Femur (tissue), 1 donor: ENCODE data around the gene PPP2R5E.
"Not testable (repeated sequence)": the region's sequence is repeated elsewhere in the genome, so short reads cannot be mapped to it uniquely, and the experiment has no call there.

ENCODE experiments used
- DNase-seq: peaks from one replicate; pipeline ENCODE4 v3.0.0-alpha.2; 2017

Gene PPP2R5E

GRCh38 chr14:63543000-63543825 lies at the start of gene PPP2R5E:
TSS of gene PPP2R5E (minus strand) at chr14:63543377. CDS start at chr14:63539685, 3,692 bp downstream.
- peak; percentile 99 for DNase-seq

DNA sequence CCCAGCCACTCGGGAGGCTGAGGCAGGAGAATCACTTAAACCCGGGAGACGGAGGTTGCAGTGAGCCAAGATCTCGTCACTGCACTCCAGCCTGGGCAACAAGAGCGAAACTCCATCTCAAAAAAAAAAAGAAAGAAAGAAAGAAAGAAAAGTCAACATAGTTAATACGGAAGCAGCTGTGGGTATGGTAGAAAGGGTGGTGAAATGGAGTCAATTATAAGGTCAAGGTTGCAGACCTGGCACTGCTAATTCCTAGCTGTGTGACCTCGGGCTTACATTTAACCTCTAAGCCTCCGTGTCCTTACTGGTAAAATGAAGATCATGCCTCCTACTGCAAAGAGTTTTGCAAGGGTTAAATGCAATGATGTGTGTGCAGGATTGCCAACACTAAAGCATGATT lies 39.9 kb upstream of the PPP2R5E start:
- DNase-seq, result not testable (repeated sequence)

DNA sequence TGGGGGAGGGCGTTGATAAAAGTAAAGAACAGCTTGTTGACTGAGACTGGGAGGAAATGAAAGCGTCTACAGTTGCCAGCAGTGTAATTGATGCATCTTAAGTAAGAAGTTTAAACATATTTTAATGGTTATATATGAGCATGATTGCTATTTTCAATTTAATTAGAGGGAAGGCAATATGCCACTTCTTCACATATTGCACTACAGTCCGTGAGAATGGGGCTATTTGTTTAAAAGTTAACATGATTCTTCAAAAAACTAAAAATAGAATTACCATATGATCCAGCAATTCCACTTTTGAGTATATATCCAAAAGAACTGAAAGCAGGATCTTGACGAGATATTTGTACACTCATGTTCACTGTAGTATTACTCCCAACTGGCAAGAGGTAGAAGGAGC lies 38.3 kb upstream of the PPP2R5E start:
- no peak for DNase-seq

DNA sequence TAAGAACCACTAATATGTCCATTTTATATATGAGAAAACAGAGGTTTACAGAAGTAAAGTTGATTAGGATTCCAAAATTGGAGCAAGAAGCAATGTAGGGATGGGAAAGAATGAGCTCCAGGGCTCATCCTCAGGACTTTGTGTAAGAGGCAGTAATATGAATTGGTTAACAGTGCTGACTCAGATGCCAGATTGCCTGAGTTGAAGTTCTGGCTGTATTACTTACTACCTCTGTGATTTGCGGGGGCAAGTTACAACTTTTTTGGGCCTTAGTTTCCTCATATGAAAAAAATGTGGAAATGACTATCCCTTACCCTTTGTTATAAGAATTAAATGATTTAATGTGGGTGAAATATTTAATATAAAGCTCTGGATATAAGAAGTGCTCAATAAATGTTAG lies 35.1 kb upstream of the PPP2R5E start:
- no peak for DNase-seq

- no peak for DNase-seq
Observed at GRCh38 chr14:63573581-63573980, 30.4 kb upstream of the PPP2R5E start.

DNA sequence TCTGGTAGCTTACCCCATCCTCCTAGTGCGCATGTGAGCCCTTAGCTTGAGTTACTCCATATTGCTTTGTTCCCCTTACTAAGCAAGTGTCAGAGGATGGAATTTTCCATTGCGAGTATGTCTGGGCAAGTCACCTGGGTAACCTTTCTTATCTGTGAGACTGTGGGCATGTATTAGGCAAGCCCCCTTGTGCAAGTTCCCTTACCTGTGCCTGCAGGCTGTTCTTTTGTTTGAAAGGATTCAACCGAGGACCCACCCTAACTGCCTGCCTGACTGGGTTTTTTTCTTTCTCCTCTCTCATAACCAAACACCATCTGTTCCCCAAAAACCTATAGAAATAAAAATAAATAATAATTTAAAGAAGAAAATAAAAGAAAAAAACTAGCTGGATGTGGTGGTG lies 22.3 kb upstream of the PPP2R5E start:
- no peak for DNase-seq

DNA sequence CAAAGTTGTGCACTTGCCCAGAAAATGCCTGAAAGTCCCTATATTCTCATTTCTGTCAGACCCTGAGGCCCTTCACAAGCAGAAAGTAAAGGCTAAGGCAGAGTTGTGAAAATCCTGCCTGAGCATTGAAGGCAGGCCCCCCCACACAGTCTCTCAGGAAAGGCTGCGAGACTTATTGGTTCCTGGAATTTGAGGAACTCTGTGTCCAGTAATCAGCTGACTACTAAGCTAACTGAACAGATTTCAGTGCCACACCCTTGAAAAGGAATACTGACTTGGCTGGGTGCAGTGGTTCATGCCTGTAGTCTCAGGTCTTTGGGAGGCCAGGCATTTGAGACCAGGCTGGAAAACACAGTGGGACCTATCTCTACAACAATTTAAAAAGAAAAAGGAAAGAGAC lies 21.1 kb upstream of the PPP2R5E start:
- DNase-seq, result no peak

DNA sequence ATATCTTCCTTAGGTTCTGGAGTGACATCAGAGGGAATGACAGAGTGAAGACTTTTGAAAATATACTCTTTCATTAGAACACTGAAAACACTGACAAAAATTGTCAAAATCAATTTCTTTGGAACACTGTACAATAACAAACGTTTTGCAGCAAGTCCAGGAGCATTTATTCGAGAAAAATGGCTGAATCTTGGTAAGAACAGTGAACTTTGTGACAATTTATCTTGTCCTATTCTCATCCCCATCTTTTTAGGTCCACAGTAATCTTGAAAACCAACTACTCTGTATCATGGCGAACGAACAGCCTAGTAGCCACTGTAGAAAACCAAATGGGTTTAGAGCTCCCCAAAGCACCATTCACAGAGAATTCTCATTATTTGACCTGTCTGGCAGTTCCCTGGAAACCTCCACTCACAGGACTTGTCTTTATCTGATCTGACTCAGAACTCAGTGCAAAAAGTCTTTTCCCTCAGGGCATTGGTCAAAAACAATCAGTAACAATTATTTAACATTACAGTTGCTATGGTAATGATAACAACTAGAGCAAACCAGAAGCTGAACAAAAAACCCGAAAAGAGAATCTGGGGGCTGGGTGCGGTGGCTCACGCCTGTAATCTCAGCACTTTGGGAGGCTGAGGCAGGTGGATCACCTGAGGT lies 20.3 kb upstream of the PPP2R5E start:
- DNase-seq, result no peak

DNA sequence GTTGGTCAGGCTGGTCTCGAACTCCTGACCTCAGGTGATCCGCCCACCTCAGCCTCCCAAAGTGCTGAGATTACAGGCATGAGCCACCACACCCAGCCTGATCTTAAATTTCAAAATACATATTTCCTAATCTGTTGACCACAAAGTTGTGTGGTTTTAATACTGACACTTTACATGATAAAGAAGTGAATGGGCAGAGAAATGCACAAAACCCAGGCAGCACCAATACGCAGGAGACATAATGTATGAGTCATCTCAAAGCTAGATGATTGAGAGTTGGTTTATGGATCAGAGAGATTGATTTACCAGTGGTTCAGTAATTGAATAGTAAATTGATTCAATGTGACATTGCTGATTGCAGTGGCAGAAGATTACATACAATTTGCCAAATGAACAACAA lies 19.2 kb upstream of the PPP2R5E start:
- no peak for DNase-seq

DNA sequence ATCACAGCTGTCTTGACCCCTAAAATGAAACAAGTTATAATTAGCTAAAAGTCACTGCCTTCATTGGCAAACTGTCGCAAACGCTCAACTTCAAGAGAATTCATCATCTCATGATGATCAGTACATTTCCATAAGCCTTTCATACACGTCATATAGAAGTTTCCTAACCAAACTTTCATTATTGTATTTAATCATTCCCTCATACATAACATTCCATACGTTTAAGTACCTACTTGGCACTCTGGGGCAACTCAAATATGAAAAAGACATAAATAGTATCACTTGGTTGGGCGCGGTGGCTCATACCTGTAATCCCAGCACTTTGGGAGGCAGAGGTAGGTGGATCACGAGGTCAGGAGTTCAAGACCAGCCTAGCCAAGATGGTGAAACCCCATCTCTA lies 12.4 kb upstream of the PPP2R5E start:
- DNase-seq, result no peak

DNA sequence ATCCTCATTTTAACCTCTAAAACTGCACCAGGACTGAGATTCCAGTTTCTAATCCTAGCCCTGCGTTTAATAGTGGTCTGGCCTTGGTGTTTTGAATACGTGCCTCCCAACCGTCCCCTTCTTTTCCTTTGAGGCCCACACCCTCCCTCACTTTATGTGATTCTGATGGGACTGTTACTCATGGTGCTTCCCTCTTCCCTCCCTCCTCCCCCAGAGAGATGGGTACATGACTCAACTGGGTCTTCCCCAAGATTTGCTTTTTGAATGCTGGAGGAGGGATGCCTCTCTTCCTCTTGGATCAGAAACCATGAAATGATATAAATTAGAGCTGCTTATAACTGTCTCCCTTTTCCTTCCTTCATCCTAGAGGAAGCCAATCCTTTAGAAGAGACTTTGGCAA lies 8.2 kb upstream of the PPP2R5E start:
- DNase-seq, result no peak

GRCh38 chr14:63547798-63548335 lies 4.7 kb upstream of the PPP2R5E start:
- no peak for DNase-seq

GRCh38 chr14:63545431-63545830 lies 2.3 kb upstream of the PPP2R5E start:
- no peak for DNase-seq

DNA sequence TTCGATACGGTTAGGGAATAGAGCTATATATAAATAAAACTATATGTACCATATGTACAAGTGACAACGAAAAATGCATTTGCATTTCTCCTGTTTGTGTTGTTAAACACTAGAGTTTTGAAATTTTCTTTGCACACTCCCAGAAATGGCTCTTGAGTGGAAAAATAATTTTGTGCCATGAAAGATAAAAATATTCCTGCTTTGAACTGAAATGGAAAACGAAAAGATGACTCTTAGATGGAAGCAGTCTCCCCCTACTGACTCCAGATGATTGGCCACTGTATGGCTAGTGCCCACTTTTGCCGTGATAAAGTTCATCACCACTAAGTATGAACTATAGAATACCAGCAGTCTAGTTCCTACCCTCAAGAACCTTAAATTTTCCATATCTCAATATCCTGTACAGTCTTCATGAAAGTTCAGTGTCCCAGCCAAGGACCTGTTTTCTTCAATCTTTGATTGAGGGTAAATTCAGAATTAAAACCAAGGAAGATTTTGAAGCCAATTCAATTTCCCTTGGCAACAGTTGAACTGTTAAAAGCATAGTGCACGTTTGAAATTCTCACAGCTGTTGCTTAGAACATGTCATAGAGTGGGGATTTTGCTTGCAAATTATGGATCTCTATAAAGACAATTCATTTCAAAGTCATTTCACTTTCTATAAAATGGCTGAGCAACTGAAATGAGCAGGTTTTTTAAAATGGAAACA lies 1.6 kb upstream of the PPP2R5E start:
- DNase-seq, result no peak

- no peak for DNase-seq
Observed at GRCh38 chr14:63543826-63544406, 739 bp upstream of the PPP2R5E start.

GRCh38 chr14:63542231-63542999 lies 762 bp downstream of the PPP2R5E start:
- no peak for DNase-seq

GRCh38 chr14:63535918-63536317 lies 7.3 kb downstream of the PPP2R5E start:
- no peak for DNase-seq

- DNase-seq, result no peak
Observed at GRCh38 chr14:63533474-63533873, 9.7 kb downstream of the PPP2R5E start.

- DNase-seq, result no peak
Observed at GRCh38 chr14:63524537-63525155, 18.5 kb downstream of the PPP2R5E start.

DNA sequence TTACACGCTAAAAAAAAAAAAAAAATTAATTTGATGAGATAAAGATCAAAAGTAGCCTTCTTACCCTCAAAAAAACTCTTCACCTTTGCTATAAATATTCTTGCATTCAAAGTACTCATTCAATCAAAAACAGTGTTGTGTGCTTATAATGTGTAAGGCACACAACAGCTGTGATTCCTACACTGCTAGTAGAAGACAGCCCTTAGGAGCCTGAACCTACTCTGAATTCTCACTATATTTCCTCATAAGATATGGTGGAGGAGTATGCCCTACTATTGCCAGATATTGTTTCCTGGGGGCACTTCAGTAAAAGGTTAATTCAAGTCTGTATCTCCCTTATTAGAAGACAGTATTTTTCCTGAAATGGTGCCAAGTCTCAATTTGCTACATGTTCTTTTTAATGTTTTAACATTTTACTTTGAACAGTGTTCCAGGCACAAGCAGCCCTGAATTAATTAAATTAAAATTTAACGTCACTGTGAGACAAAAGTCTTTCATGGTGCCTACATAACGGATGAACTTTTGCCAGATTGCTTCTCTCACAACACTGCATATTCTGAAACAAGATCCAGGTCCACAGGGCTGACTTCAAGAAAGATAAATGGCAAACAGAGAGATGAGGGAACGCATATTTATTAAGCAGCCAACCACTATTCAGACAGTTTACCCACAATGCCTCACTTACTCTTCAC lies 19.3 kb downstream of the PPP2R5E start:
- no peak for DNase-seq

- not testable (repeated sequence) for DNase-seq
Observed at GRCh38 chr14:63522511-63522910, 20.7 kb downstream of the PPP2R5E start.
